Measurements from ENCODE around the gene PPP6R1.

DNA sequence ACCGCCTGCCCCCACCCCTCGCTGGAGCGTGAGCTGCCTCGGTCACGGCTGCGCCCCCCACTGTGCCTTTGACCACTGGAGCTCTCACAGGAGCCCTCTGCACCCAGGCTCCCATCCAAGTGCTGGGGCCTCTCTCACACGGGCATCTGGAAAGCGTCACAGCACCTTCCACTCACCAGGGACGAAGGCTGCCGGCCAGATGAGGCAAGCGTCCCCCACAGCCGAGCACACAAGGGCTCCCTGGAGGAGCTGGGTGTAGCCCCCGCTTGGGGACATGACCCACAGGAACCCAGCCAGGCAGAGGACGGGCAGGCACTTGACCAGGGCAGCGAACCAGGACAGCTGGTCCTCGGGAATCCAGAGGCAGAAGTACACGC lies 30.8 kb downstream of the PPP6R1 start:
- TF ChIP-seq EZH2 (IDR thresholded peaks at IDR 0.05): no peak
- no peak for TF ChIP-seq POLR2AphosphoS5 (IDR thresholded peaks at IDR 0.05; ENCODE audit: borderline replicate concordance, low read depth, low read length)
- no peak for TF ChIP-seq FOXP2 (optimal IDR thresholded peaks at IDR 0.05; ENCODE audit: control extremely low read depth, extremely low read length, insufficient read depth)
